GM15510 (cell line): ENCODE data around the gene RPL10.

ENCODE experiments used
- POLR2A ChIP-seq: IDR thresholded peaks from 3 replicates; pipeline ENCODE4 v1.6.1; 2011; ENCODE audit warnings: borderline replicate concordance; ENCODE audit not compliant: insufficient read length; ENCODE audit errors: extremely low read depth

The RPL10 gene

GRCh38 chrX:154358011-154358410, 40.2 kb upstream of the RPL10 start:
- no peak for TF ChIP-seq POLR2A

DNA sequence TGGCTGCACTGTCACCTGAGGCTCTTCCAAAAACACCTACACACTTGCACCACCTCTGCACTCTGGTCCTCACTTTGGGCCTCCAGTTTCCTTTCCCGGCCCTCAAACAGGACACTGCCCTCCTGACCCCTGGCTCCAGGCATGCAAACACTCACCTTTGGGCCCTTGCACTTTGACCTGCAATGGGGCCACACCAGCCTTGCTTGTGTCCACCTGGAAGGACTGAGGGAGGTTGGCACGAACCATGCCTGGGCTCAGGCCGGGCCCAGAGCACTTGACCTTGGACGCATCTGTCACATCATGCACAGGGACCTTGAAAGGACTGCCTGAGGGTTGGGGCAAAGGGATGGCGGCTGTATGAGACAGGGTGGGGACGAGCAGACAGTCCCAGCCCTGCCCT, 39.3 kb upstream of the RPL10 start:
- TF ChIP-seq POLR2A: no peak

- TF ChIP-seq POLR2A: no peak
Observed at GRCh38 chrX:154359362-154360154, 38.6 kb upstream of the RPL10 start.

DNA sequence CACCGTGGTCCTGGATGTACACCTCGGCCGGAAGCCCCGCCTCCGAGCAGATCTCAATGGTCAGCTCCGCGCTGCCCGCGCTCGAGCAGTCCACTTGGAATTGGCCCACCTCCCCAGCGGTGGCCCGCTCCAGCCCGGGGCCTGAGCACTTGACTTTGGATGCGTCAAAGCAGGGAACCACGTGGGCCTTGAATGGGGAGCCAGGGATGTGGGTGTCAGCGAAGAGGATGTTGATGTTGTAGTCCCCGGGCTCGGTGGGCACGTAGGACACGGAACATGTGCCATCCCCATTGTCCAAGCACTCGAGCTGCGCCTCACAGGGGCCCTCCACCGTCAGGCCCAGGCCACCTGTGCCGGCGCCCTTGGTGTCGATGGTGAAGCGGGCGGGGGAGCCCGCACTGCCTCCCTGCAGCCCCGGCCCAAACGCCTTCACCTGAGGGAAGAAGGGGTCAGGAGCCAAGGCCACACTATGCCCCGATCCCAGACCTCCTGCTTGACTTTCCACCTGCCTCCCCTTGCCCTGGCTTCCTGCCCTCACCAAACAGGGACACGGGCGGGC, 37.9 kb upstream of the RPL10 start:
- TF ChIP-seq POLR2A: no peak

DNA sequence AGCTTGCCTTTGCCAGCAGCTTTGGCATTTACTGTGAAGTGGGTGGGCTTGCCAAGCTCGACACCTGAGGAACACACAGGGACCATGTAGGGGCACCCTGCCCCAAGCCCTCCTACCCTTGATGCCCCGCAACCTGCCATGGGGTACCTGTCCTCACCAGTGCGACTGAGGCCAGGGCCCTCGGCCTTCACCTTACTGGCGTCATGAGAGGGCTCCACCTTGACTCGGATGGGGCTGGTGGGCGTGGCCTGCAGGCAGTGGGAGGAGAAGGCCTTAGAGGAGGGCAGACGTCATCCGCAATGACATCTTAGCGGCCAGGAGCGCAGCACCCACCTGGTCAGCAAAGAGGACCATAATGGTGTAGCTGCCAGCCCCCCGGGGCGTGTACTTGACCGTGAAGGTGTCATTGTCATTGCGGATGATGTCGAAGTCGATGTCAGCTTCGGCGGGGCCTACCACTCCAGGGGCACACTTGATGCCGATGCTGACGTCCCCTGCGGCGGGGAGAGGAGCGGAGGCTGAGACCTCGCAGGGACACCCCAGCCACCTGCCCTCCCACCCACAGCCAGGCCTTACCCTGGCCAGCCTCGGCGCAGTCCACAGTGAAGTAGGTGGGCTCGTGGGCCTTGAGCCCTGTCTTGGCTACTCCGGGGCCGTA, 36.0 kb upstream of the RPL10 start:
- TF ChIP-seq POLR2A: no peak

- TF ChIP-seq POLR2A: no peak
Observed at GRCh38 chrX:154363706-154364439, 34.3 kb upstream of the RPL10 start.

DNA sequence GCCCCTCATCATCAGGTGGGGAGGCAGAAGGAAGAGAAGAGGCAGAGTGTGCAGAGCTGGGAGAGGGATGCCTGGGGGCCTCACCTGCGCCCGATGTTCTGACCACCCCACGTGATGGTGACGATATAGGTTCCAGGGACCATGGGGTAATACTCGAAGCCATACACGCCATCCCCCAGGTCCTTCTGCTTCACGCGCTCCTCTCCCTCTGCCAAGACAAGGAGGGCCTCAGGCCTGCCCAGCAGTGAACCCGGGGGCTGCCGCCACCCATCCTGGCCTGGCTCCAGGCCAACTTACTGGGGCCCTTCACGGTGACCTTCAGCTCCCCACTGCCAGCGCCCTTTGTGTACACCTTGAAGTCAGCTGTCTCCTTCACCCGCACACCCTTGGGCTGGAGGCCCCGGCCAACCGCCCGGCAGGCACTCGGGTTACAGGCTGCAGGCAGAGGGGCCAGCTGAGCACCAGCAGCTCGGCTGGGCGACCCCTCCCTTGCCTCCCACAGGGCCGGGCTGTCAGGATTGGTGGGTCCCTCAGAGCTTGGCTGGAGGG, 33.1 kb upstream of the RPL10 start:
- TF ChIP-seq POLR2A: no peak

- no peak for TF ChIP-seq POLR2A
Observed at GRCh38 chrX:154365997-154366665, 32.0 kb upstream of the RPL10 start.

- no peak for TF ChIP-seq POLR2A
Observed at GRCh38 chrX:154366666-154367055, 31.5 kb upstream of the RPL10 start.

GRCh38 chrX:154367474-154368308, 30.5 kb upstream of the RPL10 start:
- TF ChIP-seq POLR2A: no peak

DNA sequence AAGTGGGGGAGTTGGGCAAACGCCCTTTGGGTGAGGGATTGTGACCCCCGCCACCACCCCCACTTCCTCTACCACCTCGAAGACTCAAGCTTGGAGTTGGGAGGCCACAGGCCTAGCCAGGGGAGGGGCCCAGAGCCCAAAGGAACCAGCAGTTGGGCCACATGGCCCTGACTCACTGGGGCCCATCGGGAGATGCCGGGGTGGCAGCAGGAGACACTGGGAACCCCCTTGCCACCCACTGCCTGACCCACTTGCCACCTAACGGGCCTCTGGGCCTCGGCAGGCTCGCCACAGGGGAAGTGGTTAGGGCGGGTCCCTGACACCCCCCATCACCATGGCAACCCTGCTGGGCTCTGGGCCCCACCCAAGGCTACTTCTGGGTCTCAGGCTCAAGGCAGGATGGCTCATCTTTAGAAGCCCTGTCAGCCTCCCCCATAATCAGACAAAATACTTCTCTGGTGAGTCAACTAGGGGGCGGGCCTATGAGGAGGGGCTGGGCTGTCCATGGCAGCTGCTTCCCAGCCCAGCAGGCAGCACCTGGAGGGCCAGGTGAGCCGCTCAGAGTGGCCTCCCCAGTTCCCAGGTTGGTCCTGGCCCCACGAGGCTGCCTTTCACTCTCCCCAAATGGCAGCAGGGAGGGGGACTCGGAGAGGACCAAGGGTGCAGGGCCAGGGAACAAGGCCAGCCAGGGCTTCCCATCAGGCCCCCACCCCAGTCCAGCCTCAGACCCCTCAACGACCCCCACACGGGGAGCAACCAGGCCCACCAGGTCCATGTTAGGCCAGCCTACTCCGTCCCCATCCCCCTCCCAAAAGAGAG, 29.3 kb upstream of the RPL10 start:
- TF ChIP-seq POLR2A: peak; percentile 21

GRCh38 chrX:154369449-154370299, 28.5 kb upstream of the RPL10 start:
- peak; percentile 13 for TF ChIP-seq POLR2A

DNA sequence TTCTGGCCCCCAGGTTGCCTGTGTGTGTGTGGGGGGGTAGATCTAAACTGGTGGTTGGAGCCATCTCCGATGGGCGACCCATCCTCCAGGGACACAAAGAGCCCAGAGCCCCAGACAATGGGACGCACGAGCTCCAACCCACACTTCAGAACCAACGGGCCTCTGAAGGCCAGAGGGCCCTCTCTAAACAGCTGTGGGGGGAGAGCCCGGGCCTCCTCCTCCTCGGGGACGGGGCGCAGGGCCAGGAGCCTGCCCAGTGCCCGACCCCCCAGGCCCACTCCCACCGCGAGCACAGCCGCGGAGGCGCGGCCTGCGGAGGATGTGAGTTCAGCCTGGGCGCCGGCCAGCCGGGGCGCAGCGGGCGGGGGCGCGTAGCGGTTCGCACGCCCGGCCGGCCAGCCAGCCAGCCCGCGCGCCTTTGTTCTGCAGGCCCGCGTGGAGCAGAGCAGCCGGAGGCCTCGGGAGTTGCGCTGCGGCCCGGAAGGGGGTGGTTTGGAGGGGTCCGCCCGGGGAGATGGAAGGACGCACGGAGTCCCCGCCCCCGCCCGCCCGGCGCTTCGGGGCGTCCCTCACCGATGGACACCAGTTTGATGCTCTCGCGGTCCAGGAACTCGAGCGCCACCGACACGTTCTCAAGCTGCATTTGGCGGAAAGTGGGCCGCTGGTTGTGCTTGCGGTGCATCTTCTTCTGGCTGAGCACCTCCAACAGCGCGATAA, 27.7 kb upstream of the RPL10 start:
- no peak for TF ChIP-seq POLR2A
